ENCODE measurements around the gene GNAS-AS1.

The GNAS-AS1 gene

DNA sequence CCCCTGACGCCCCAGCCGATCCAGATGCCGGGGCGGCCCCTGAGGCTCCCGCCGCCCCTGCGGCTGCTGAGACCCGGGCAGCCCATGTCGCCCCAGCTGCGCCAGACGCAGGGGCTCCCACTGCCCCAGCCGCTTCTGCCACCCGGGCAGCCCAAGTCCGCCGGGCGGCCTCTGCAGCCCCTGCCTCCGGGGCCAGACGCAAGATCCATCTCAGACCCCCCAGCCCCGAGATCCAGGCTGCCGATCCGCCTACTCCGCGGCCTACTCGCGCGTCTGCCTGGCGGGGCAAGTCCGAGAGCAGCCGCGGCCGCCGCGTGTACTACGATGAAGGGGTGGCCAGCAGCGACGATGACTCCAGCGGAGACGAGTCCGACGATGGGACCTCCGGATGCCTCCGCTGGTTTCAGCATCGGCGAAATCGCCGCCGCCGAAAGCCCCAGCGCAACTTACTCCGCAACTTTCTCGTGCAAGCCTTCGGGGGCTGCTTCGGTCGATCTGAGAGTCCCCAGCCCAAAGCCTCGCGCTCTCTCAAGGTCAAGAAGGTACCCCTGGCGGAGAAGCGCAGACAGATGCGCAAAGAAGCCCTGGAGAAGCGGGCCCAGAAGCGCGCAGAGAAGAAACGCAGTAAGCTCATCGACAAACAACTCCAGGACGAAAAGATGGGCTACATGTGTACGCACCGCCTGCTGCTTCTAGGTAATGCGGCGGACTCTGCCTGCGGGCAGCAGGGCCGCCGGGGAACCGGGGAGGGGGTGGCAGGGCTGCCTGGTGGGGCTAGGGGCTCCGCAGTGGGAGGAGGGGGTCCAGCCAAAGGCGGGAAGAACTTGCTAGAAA is 4.2 kb upstream of the GNAS-AS1 start:
- no peak overlapping the region for H3K27ac ChIP-seq (ENCODE audit: low read depth, low read length)
- no peaks in the 10 kb centered on the region for H3K36me3 ChIP-seq (ENCODE audit: low read length)
- H4K20me1 ChIP-seq (ENCODE audit: low read depth, low read length), result no peaks in the 10 kb centered on the region
- H3K4me2 ChIP-seq (ENCODE audit: low read depth, low read length, poor library complexity, severe bottlenecking), result no peak overlapping the region
- no peaks in the 10 kb centered on the region for H3K27me3 ChIP-seq (ENCODE audit: low read length)
- no peaks in the 10 kb centered on the region for H3F3A ChIP-seq (ENCODE audit: insufficient read depth)
- no peaks in the 10 kb centered on the region for H3K9me3 ChIP-seq (ENCODE audit: insufficient read depth, low read length)
- no peak overlapping the region for H3K9ac ChIP-seq (ENCODE audit: low read length)
- peaks cover 9% of the 10 kb centered on the region for H3K79me2 ChIP-seq (ENCODE audit: insufficient read depth, low read length)
- TF ChIP-seq EZH2phosphoT487 (conservative IDR thresholded peaks at IDR 0.05; ENCODE audit: low read length), result no peak
- TF ChIP-seq, protein P1, sequence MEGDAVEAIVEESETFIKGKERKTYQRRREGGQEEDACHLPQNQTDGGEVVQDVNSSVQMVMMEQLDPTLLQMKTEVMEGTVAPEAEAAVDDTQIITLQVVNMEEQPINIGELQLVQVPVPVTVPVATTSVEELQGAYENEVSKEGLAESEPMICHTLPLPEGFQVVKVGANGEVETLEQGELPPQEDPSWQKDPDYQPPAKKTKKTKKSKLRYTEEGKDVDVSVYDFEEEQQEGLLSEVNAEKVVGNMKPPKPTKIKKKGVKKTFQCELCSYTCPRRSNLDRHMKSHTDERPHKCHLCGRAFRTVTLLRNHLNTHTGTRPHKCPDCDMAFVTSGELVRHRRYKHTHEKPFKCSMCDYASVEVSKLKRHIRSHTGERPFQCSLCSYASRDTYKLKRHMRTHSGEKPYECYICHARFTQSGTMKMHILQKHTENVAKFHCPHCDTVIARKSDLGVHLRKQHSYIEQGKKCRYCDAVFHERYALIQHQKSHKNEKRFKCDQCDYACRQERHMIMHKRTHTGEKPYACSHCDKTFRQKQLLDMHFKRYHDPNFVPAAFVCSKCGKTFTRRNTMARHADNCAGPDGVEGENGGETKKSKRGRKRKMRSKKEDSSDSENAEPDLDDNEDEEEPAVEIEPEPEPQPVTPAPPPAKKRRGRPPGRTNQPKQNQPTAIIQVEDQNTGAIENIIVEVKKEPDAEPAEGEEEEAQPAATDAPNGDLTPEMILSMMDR (IDR thresholded peaks at IDR 0.05; ENCODE audit: insufficient read depth, low read length, poor library complexity, severe bottlenecking), result no peak
- no peak overlapping the region for H3K4me3 ChIP-seq (ENCODE audit: insufficient read depth, low read length, poor library complexity, severe bottlenecking)
- no peak overlapping the region for H2AFZ ChIP-seq (ENCODE audit: low read depth, low read length, severe bottlenecking)
- H3K9me2 ChIP-seq (replicated peaks; ENCODE audit: insufficient read depth, low read length), result no peaks in the 10 kb centered on the region

DNA sequence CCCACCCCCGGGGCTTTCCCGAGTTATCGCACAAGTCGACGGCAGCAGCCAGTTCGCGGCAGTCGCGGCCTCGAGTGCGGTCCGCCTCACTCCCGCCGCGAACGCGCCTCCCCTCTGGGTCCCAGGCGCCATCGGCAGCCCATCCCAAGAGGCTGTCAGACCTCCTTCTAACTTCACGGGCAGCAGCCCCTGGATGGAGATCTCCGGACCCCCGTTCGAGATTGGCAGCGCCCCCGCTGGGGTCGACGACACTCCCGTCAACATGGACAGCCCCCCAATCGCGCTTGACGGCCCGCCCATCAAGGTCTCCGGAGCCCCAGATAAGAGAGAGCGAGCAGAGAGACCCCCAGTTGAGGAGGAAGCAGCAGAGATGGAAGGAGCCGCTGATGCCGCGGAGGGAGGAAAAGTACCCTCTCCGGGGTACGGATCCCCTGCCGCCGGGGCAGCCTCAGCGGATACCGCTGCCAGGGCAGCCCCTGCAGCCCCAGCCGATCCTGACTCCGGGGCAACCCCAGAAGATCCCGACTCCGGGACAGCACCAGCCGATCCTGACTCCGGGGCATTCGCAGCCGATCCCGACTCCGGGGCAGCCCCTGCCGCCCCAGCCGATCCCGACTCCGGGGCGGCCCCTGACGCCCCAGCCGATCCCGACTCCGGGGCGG is 3.4 kb upstream of the GNAS-AS1 start:
- H3K27me3 ChIP-seq (ENCODE audit: low read length), result no peaks in the 10 kb centered on the region
- H3K27ac ChIP-seq (ENCODE audit: low read depth, low read length), result no peak overlapping the region

DNA sequence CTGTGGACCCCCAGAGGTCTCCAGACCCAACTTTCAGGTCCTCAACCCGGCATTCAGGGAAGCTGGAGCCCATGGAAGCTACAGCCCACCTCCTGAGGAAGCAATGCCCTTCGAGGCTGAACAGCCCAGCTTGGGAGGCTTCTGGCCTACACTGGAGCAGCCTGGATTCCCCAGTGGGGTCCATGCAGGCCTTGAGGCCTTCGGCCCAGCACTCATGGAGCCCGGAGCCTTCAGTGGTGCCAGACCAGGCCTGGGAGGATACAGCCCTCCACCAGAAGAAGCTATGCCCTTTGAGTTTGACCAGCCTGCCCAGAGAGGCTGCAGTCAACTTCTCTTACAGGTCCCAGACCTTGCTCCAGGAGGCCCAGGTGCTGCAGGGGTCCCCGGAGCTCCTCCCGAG is 2.8 kb upstream of the GNAS-AS1 start:
- Histone ChIP-seq H2AFZ (ENCODE audit: low read depth, low read length, severe bottlenecking) (no peak overlapping the region), H3K27me3 (ENCODE audit: low read length) (no peaks in the 10 kb centered on the region), H3F3A (ENCODE audit: insufficient read depth) (no peaks in the 10 kb centered on the region), H3K79me2 (ENCODE audit: insufficient read depth, low read length) (peaks cover 21% of the 10 kb centered on the region), H4K20me1 (ENCODE audit: low read depth, low read length) (no peaks in the 10 kb centered on the region), H3K9me2 (replicated peaks; ENCODE audit: insufficient read depth, low read length) (no peaks in the 10 kb centered on the region), H3K36me3 (ENCODE audit: low read length) (no peaks in the 10 kb centered on the region), H3K27ac (ENCODE audit: low read depth, low read length) (no peak overlapping the region), H3K9ac (ENCODE audit: low read length) (no peak overlapping the region), H3K4me2 (ENCODE audit: low read depth, low read length, poor library complexity, severe bottlenecking) (no peak overlapping the region), H3K9me3 (ENCODE audit: insufficient read depth, low read length) (no peaks in the 10 kb centered on the region), H3K4me3 (ENCODE audit: insufficient read depth, low read length, poor library complexity, severe bottlenecking) (no peak overlapping the region)
- TF ChIP-seq, protein P1 (IDR thresholded peaks at IDR 0.05; ENCODE audit: insufficient read depth, low read length, poor library complexity, severe bottlenecking), result no peak
- no peak for TF ChIP-seq EZH2phosphoT487 (conservative IDR thresholded peaks at IDR 0.05; ENCODE audit: low read length)

More for the DNA sequence above, 3.4 kb upstream of the GNAS-AS1 start:
- no peak overlapping the region for H3K4me2 ChIP-seq (ENCODE audit: low read depth, low read length, poor library complexity, severe bottlenecking)
- no peaks in the 10 kb centered on the region for H4K20me1 ChIP-seq (ENCODE audit: low read depth, low read length)
- TF ChIP-seq, protein P1 (IDR thresholded peaks at IDR 0.05; ENCODE audit: insufficient read depth, low read length, poor library complexity, severe bottlenecking), result no peak
- TF ChIP-seq EZH2phosphoT487 (conservative IDR thresholded peaks at IDR 0.05; ENCODE audit: low read length), result no peak
- H3K9ac ChIP-seq (ENCODE audit: low read length), result no peak overlapping the region
- no peaks in the 10 kb centered on the region for H3F3A ChIP-seq (ENCODE audit: insufficient read depth)
- no peaks in the 10 kb centered on the region for H3K9me3 ChIP-seq (ENCODE audit: insufficient read depth, low read length)
- no peak overlapping the region for H2AFZ ChIP-seq (ENCODE audit: low read depth, low read length, severe bottlenecking)
- H3K79me2 ChIP-seq (ENCODE audit: insufficient read depth, low read length), result peaks cover 16% of the 10 kb centered on the region
- H3K36me3 ChIP-seq (ENCODE audit: low read length), result no peaks in the 10 kb centered on the region
- no peak overlapping the region for H3K4me3 ChIP-seq (ENCODE audit: insufficient read depth, low read length, poor library complexity, severe bottlenecking)
- no peaks in the 10 kb centered on the region for H3K9me2 ChIP-seq (replicated peaks; ENCODE audit: insufficient read depth, low read length)

All from SU-DHL-6 (cell line).